Calu3 (cell line): Measurements from ENCODE around the gene ZNF785. TPM values are rescaled to one million over a fixed set of nuclear protein-coding genes. Genes with fewer than 3 reads are reported as not detected.

Experiments
- BruUV-seq: library from RNA; stranded (reverse); fragments of 400-500 nt; replicated peaks from 2 replicates; lab custom pipeline; 2021; lab: Mats Ljungman, UMichigan
- CTCF ChIA-PET: fragments of 300-600 bp; sonication (Branson Sonifier 250); formaldehyde crosslinking; loops from one replicate; lab custom pipeline; 2022; ENCODE audit warnings: antibody characterized with exemption; lab: Charles Lee
- DNase-seq: peaks from one replicate; pipeline ENCODE4 v3.0.0; 2022
- H3K27ac Mint-ChIP-seq: one replicate; pipeline ENCODE4 v1.8.0; 2022; ENCODE audit warnings: mixed read lengths; ENCODE audit not compliant: unreplicated experiment
- H3K27me3 Mint-ChIP-seq: one replicate; pipeline ENCODE4 v1.8.0; 2022; ENCODE audit warnings: mixed read lengths; ENCODE audit not compliant: unreplicated experiment
- H3K36me3 Mint-ChIP-seq: one replicate; pipeline ENCODE4 v1.8.0; 2022; ENCODE audit warnings: mild to moderate bottlenecking, moderate library complexity, mixed read lengths; ENCODE audit not compliant: insufficient read depth, unreplicated experiment
- H3K4me1 Mint-ChIP-seq: one replicate; pipeline ENCODE4 v1.8.0; 2022; ENCODE audit warnings: mild to moderate bottlenecking, low read depth, mixed read lengths; ENCODE audit not compliant: unreplicated experiment
- H3K4me3 Mint-ChIP-seq: one replicate; pipeline ENCODE4 v1.8.0; 2022; ENCODE audit warnings: mild to moderate bottlenecking, low read depth, moderate library complexity, mixed read lengths; ENCODE audit not compliant: unreplicated experiment
- H3K9me3 Mint-ChIP-seq: one replicate; pipeline ENCODE4 v1.8.0; 2022; ENCODE audit warnings: low read depth, mixed read lengths; ENCODE audit not compliant: unreplicated experiment
- CTCF ChIP-seq: fragments of 200-600 bp; IDR thresholded peaks from one replicate; pipeline ENCODE4 v1.8.0; 2022; ENCODE audit warnings: antibody characterized with exemption; ENCODE audit not compliant: unreplicated experiment
- intact Hi-C: fragments of 100-400 bp; cut with micrococcal nuclease; formaldehyde crosslinking; loops from one replicate; pipeline ENCODE4 v1.10.0; 2022; ENCODE audit not compliant: unreplicated experiment
- total RNA-seq: library from RNA; stranded (reverse); gene quantifications from 2 replicates; pipeline ENCODE4 v1.2.3, GENCODE V29; 2022

Gene ZNF785
- total RNA-seq, 1 experiment from 2014 or later, result 22.2 TPM

DNA sequence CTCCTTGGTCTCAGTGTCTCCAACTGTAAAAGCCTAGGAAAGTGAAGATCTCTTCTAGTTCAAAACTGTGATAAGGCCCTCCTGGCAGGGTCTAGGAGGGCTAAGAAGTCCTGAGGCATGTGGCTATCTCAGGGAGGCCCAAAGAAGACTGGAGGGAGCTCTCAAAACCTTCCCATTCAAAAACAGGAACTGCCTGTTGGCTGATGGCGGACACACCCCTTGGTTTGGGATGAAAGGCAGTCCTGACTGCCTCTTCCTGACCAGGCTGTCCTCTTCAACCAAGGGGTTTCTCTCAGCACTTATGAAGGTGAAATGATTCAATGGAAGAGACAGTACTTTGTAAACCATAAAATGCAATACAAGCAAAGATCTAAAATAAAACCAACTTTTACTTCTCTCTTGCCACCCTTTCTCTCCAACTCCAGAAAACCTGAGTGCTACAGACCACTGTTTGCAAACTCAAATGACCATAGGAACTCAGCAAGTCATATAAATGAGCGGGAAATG lies 32.1 kb downstream of the ZNF785 start:
- no peak overlapping the region for H3K27ac Mint-ChIP-seq
- intact Hi-C loops, result no loop called here
- H3K27me3 Mint-ChIP-seq, result no peaks in the 10 kb centered on the region
- BruUV-seq, result no TSS peak
- no peak for DNase-seq
- CTCF ChIA-PET, result no interaction called here
- no peak for TF ChIP-seq CTCF
- H3K9me3 Mint-ChIP-seq, result no peaks in the 10 kb centered on the region
- peaks cover 13% of the 10 kb centered on the region for H3K4me1 Mint-ChIP-seq
- H3K4me3 Mint-ChIP-seq, result no peak overlapping the region
- peaks cover 40% of the 10 kb centered on the region for H3K36me3 Mint-ChIP-seq

DNA sequence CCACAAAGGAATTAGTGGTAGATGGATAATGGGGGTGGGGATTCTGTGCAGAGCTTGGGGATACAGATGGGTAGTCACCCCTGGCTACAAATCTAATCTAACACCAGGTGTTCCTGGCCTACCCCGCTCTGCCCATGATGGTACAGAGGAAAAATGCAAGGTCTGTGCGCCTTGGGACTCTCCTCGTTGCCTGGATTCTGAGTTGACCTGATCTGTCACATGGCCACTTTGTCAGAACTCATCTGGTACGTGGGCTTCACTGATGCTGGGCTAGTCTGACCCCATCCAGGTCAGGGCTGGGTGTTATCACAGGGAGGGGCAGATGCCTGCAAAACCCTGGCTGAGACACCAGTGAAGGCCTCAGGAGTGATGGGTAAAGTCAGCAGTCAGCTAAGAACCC lies 32.5 kb downstream of the ZNF785 start:
- Mint-ChIP-seq H3K27ac (no peak overlapping the region), H3K9me3 (no peaks in the 10 kb centered on the region), H3K27me3 (no peaks in the 10 kb centered on the region), H3K4me1 (peaks cover 18% of the 10 kb centered on the region), H3K4me3 (no peak overlapping the region), H3K36me3 (peaks cover 36% of the 10 kb centered on the region)
- TF ChIP-seq CTCF, result no peak
- CTCF ChIA-PET, result no interaction called here
- intact Hi-C loops, result no loop called here
- DNase-seq, result no peak
- no TSS peak for BruUV-seq

GRCh38 chr16:30551781-30552180 lies 33.7 kb downstream of the ZNF785 start:
- H3K27me3 Mint-ChIP-seq, result no peaks in the 10 kb centered on the region
- no TSS peak for BruUV-seq

DNA sequence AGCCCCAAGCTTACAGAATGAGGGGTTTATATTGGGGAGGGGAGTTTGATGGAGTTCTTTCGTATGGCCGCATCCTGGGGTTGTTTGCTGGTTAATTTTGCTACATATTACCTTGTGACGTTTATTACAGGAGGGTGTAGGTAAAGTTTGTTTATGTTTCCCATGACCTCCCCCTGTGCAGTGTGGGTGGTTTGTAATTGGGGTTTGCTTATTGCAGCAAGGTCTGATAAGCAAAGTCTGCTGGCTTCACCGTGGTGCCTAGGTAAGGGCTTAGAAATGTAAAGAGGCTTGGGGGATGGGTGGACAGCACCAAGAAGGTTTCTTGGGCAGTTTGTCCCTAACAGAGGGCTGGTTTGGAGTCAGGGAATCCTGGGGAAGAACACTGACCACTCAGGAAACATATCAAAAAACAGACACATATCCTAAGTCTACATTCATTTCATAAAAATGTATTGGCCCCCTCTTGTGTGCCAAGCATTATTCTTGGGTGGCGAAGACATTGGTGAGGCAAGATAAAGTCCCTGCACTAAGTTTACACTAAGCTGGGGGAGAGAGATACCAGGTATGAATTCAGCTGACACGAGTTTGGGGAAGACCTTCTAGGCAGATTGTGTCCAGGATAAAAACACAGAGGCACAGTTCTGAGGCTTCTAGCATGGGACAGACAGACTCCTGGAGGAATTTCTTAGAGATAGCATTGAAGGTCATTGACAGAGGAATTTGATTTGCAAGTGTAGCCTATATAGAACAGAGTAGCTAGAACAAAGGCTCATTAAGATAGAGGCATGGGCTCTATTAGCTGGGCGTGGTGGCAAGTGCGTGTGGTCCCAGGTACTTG lies 36.9 kb downstream of the ZNF785 start:
- DNase-seq, result no peak
- Mint-ChIP-seq H3K9me3 (no peaks in the 10 kb centered on the region), H3K27me3 (peaks cover 12% of the 10 kb centered on the region), H3K27ac (no peak overlapping the region), H3K4me3 (no peak overlapping the region), H3K36me3 (no peaks in the 10 kb centered on the region), H3K4me1 (peaks cover 18% of the 10 kb centered on the region)
- no peak for TF ChIP-seq CTCF
- intact Hi-C loops, result no loop called here
- no TSS peak for BruUV-seq
- CTCF ChIA-PET, result no interaction called here

More at GRCh38 chr16:30551781-30552180, 33.7 kb downstream of the ZNF785 start:
- no peaks in the 10 kb centered on the region for H3K9me3 Mint-ChIP-seq
- no peak overlapping the region for H3K27ac Mint-ChIP-seq
- CTCF ChIA-PET, result interaction anchor here (0.5 kb wide), 1 partner anchor 85 kb away, joined by 3 read pairs; no protein-coding TSS in a partner anchor
- no peak for TF ChIP-seq CTCF
- DNase-seq, result no peak
- no peak overlapping the region for H3K4me3 Mint-ChIP-seq
- intact Hi-C loops, result no loop called here
- H3K36me3 Mint-ChIP-seq, result peaks cover 25% of the 10 kb centered on the region
- H3K4me1 Mint-ChIP-seq, result peaks cover 18% of the 10 kb centered on the region
